ENCODE results near the gene LRRC3. TPM values are rescaled to one million over a fixed set of nuclear protein-coding genes. Genes with fewer than 3 reads are reported as not detected.

LRRC3 gene, protein sequence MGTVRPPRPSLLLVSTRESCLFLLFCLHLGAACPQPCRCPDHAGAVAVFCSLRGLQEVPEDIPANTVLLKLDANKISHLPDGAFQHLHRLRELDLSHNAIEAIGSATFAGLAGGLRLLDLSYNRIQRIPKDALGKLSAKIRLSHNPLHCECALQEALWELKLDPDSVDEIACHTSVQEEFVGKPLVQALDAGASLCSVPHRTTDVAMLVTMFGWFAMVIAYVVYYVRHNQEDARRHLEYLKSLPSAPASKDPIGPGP
- total RNA-seq (1 to 10 TPM; 1.6 to 5.3 TPM), polyA plus RNA-seq (1 to 10 TPM in 1 of 2 donors, under 1 TPM in 1; 0.63 to 1.5 TPM)
- long read RNA-seq, donor 1, full-length matches to known transcripts = 1 of 4 reads
- long read RNA-seq, donor 1, partial matches to known transcripts = 0 of 4 reads
- long read RNA-seq, donor 1, other reads (novel, unspliced or antisense) = 3 of 4 reads
- long read RNA-seq, donor 2, full-length matches to known transcripts = 1 of 4 reads
- long read RNA-seq, donor 2, partial matches to known transcripts = 0 of 4 reads
- long read RNA-seq, donor 2, other reads (novel, unspliced or antisense) = 3 of 4 reads

GRCh38 chr21:44454747-44455523 is at the start of gene LRRC3:
TSS of gene LRRC3 (plus strand) at chr21:44455510. CDS start at chr21:44456645, 1,135 bp downstream.
- peak within 1 kb of the TSS; percentile 67 to 73 for H3K4me3 ChIP-seq (ENCODE audit: low read length in 2 of 2)
- no peaks in the 10 kb centered on the region for H3K36me3 ChIP-seq (ENCODE audit: control insufficient read depth in 1 of 2, insufficient read depth in 2 of 2, low read length in 1 of 2)
- intact Hi-C loops (cut with DNase I) = loop anchor here in 1 of 2 donors (5.0 kb wide), 1 partner anchor 113 kb away; no protein-coding TSS in a partner anchor
- no peak within 1 kb of the TSS for H3K27ac ChIP-seq (ENCODE audit: low read depth in 1 of 2, low read length in 2 of 2)
- no peaks in the 10 kb centered on the region for H3K9me3 ChIP-seq (ENCODE audit: control insufficient read depth, low read length)
- peak; percentile 68 for ATAC-seq (ENCODE audit: low FRiP score)
- peak; percentile 91 to 93 for DNase-seq
- WGBS, 2 donors = 3 to 6% methylated on average over 34 to 45 of the region's 45 CpGs
- H3K4me1 ChIP-seq (ENCODE audit: control insufficient read depth in 1 of 2, insufficient read depth in 2 of 2, low read length in 2 of 2) = no peaks in the 10 kb centered on the region
- no peaks in the 10 kb centered on the region for H3K27me3 ChIP-seq (ENCODE audit: control insufficient read depth in 1 of 2, insufficient read depth in 2 of 2, low read length in 1 of 2)

GRCh38 chr21:44405948-44406872 is 49.1 kb upstream of the LRRC3 start:
- 86 to 89% methylated on average over 37 of the region's 37 CpGs for WGBS, 2 donors

DNA sequence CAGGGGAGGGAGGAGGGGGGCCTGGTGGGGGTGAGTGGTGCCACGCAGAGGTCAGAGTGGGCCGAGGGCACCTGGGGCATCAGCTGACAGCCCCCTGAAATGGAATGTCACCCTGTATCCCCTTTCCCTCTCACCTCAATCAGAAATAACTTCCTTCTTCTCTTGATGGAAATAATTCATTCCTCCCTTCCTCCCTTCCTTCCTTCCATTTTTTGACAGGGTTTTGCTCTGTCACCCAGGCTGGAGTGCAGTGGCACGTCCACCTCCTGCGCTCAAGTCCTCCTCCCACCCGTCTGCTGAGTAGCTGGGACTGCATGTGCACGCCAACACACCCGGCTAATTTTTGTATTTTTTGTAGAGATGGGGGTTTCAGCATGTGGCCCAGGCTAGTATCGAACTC is 48.4 kb upstream of the LRRC3 start:
- WGBS, 2 donors = 80 to 93% methylated on average over 7 to 8 of the region's 8 CpGs
- intact Hi-C loops (cut with DNase I) = no loop called here
- H3K4me3 ChIP-seq (ENCODE audit: low read length in 2 of 2) = no peak overlapping the region
- H3K27ac ChIP-seq (ENCODE audit: low read depth in 1 of 2, low read length in 2 of 2) = no peak overlapping the region
- H3K4me1 ChIP-seq (ENCODE audit: control insufficient read depth in 1 of 2, insufficient read depth in 2 of 2, low read length in 2 of 2) = no peaks in the 10 kb centered on the region
- no peaks in the 10 kb centered on the region for H3K27me3 ChIP-seq (ENCODE audit: control insufficient read depth in 1 of 2, insufficient read depth in 2 of 2, low read length in 1 of 2)
- H3K36me3 ChIP-seq (ENCODE audit: control insufficient read depth in 1 of 2, insufficient read depth in 2 of 2, low read length in 1 of 2) = no peaks in the 10 kb centered on the region
- H3K9me3 ChIP-seq (ENCODE audit: control insufficient read depth, low read length) = peaks cover 1% of the 10 kb centered on the region
- no peak for ATAC-seq (ENCODE audit: low FRiP score)
- no peak for DNase-seq

More at GRCh38 chr21:44405948-44406872, 49.1 kb upstream of the LRRC3 start:
- Histone ChIP-seq H3K36me3 (ENCODE audit: control insufficient read depth in 1 of 2, insufficient read depth in 2 of 2, low read length in 1 of 2) (no peaks in the 10 kb centered on the region), H3K27ac (ENCODE audit: low read depth in 1 of 2, low read length in 2 of 2) (no peak overlapping the region), H3K9me3 (ENCODE audit: control insufficient read depth, low read length) (peaks cover 1% of the 10 kb centered on the region), H3K4me1 (ENCODE audit: control insufficient read depth in 1 of 2, insufficient read depth in 2 of 2, low read length in 2 of 2) (no peaks in the 10 kb centered on the region), H3K4me3 (ENCODE audit: low read length in 2 of 2) (no peak overlapping the region), H3K27me3 (ENCODE audit: control insufficient read depth in 1 of 2, insufficient read depth in 2 of 2, low read length in 1 of 2) (no peaks in the 10 kb centered on the region)
- peak in 1 of 2 donors; percentile 63 for DNase-seq
- no peak for ATAC-seq (ENCODE audit: low FRiP score)
- intact Hi-C loops (cut with DNase I) = no loop called here

DNA sequence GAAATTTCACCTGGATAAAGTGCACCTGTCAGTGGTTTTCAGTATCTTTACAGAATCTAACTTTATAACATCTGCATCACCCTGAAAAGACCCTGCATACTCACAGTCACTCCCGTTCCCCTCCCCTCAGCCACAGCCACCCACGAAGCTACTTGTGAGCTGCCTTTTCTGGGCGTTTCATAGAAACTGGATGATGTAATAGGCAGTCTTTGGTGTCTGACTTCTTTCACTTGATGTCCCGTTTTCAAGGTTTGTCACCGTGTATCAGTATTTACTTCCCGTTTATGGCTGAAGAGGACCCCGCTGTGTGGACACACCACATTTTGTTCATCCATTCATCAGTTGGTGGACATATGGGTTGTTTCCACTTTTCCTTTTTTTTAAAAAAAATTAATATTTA is 47.8 kb upstream of the LRRC3 start:
- DNase-seq = no peak
- no peak overlapping the region for H3K4me3 ChIP-seq (ENCODE audit: low read length in 2 of 2)
- intact Hi-C loops (cut with DNase I) = no loop called here
- WGBS, 2 donors = 84% methylated on average over 7 of the region's 7 CpGs
- no peaks in the 10 kb centered on the region for H3K36me3 ChIP-seq (ENCODE audit: control insufficient read depth in 1 of 2, insufficient read depth in 2 of 2, low read length in 1 of 2)
- H3K4me1 ChIP-seq (ENCODE audit: control insufficient read depth in 1 of 2, insufficient read depth in 2 of 2, low read length in 2 of 2) = no peaks in the 10 kb centered on the region
- no peak overlapping the region for H3K27ac ChIP-seq (ENCODE audit: low read depth in 1 of 2, low read length in 2 of 2)
- ATAC-seq (ENCODE audit: low FRiP score) = no peak
- no peaks in the 10 kb centered on the region for H3K27me3 ChIP-seq (ENCODE audit: control insufficient read depth in 1 of 2, insufficient read depth in 2 of 2, low read length in 1 of 2)
- peaks cover 1% of the 10 kb centered on the region for H3K9me3 ChIP-seq (ENCODE audit: control insufficient read depth, low read length)

DNA sequence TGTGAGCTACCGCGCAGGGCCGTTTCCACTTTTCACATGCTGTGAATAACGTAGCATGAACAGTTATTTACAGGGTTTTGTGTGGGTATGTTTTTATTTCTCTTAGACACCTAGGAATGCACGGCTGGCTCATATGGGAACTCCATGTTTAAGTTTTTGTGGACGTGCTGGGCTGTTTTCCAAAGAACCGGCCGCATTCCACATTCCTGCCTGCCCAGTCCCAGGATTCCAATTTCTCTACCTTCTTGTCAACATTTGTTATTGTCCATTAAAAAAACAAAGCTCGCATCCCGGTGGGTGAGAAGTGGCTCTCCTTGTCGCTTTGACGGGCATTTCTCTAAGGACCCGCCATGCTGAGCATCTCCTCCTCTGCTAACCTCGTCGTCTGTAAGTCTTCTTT is 47.1 kb upstream of the LRRC3 start:
- DNase-seq (peak in 1 of 2 donors; percentile 21), ATAC-seq (ENCODE audit: low FRiP score) (no peak)
- no peak overlapping the region for H3K27ac ChIP-seq (ENCODE audit: low read depth in 1 of 2, low read length in 2 of 2)
- peaks cover 1% of the 10 kb centered on the region for H3K9me3 ChIP-seq (ENCODE audit: control insufficient read depth, low read length)
- H3K4me1 ChIP-seq (ENCODE audit: control insufficient read depth in 1 of 2, insufficient read depth in 2 of 2, low read length in 2 of 2) = no peaks in the 10 kb centered on the region
- intact Hi-C loops (cut with DNase I) = no loop called here
- H3K36me3 ChIP-seq (ENCODE audit: control insufficient read depth in 1 of 2, insufficient read depth in 2 of 2, low read length in 1 of 2) = no peaks in the 10 kb centered on the region
- WGBS, 2 donors = 52 to 57% methylated on average over 15 of the region's 15 CpGs
- H3K4me3 ChIP-seq (ENCODE audit: low read length in 2 of 2) = no peak overlapping the region
- no peaks in the 10 kb centered on the region for H3K27me3 ChIP-seq (ENCODE audit: control insufficient read depth in 1 of 2, insufficient read depth in 2 of 2, low read length in 1 of 2)

DNA sequence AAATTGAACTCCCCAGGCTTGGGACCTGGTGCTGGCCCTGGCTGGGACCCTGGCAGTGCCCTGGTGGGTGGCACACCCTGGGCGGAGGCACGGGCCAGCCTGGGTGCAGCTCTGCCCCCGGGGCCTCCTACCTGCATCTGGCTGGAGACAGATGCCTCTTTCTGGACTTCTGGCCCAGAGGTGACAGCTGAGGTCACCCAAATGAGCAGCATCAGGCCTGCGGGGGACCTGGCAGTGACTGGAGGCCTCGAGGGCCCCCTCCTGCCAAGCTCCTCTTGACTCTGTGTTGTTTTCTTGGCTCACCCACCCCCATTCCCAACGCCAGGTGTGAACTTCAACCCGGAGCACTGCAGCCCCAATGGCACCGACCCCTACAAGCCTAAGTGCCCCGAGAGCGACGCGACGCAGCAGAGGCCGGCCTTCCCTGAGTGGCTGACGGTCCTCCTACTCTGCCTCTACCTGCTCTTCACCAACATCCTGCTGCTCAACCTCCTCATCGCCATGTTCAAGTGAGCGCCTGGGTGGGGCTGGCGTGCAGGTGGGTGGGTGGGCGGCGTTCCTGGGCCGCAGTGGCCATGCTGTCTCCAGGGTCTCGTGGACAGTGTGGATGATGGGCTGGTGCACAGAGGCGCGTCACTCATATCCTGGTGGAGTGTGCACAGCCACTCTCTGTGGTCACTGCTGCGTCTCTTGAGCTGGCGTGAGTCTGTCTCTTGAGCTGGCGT is 41.6 kb upstream of the LRRC3 start:
- H3K4me3 ChIP-seq (ENCODE audit: low read length in 2 of 2) = no peak overlapping the region
- no peaks in the 10 kb centered on the region for H3K36me3 ChIP-seq (ENCODE audit: control insufficient read depth in 1 of 2, insufficient read depth in 2 of 2, low read length in 1 of 2)
- DNase-seq = peak; percentile 23 to 54
- intact Hi-C loops (cut with DNase I) = loop anchor here in 1 of 2 donors (10.0 kb wide), 1 partner anchor 49 kb away; no protein-coding TSS in a partner anchor
- WGBS, 2 donors = 89 to 94% methylated on average over 27 of the region's 27 CpGs
- H3K4me1 ChIP-seq (ENCODE audit: control insufficient read depth in 1 of 2, insufficient read depth in 2 of 2, low read length in 2 of 2) = no peaks in the 10 kb centered on the region
- no peak for ATAC-seq (ENCODE audit: low FRiP score)
- no peaks in the 10 kb centered on the region for H3K27me3 ChIP-seq (ENCODE audit: control insufficient read depth in 1 of 2, insufficient read depth in 2 of 2, low read length in 1 of 2)
- H3K9me3 ChIP-seq (ENCODE audit: control insufficient read depth, low read length) = peaks cover 1% of the 10 kb centered on the region
- no peak overlapping the region for H3K27ac ChIP-seq (ENCODE audit: low read depth in 1 of 2, low read length in 2 of 2)

DNA sequence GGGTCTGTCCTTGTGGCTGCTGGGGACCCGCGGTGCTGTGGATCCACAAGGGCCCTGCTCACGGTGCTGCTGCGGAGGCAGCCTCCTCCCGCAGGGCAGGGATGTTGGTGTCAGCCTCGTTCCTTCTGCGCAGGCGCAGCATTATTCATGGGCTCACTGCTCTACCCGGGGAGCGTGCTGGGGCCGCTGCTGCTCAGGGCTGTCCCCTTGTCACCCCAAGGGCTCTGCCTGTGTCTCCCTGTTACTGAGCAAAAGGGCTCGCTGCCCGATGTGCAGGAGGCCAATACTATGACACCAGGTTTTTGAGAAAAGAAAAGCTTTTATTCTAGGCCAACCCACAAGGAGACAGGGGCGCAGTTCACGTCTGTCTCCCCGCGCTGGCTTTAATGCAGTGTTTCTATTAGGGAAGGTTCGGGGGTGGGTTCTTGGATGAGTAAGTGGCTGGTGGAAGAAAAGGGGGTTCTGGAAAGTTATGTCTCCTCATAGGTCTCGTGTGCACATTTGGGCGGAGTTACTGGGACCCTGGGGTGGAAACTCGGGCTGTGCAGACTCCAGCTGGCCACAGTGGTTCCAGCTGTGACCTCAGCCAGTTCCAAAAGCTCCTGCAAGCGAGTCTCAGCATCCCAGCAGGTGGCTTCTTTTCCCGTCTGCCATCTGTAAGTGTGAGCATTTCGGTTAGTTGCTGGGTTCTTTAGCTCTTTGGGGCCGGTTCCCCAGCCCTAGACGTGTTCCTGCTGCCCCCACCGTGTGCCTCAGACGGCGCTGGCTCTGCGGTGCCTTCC is 40.8 kb upstream of the LRRC3 start:
- Histone ChIP-seq H3K27ac (ENCODE audit: low read depth in 1 of 2, low read length in 2 of 2) (no peak overlapping the region), H3K9me3 (ENCODE audit: control insufficient read depth, low read length) (no peaks in the 10 kb centered on the region), H3K4me1 (ENCODE audit: control insufficient read depth in 1 of 2, insufficient read depth in 2 of 2, low read length in 2 of 2) (no peaks in the 10 kb centered on the region), H3K4me3 (ENCODE audit: low read length in 2 of 2) (no peak overlapping the region), H3K36me3 (ENCODE audit: control insufficient read depth in 1 of 2, insufficient read depth in 2 of 2, low read length in 1 of 2) (no peaks in the 10 kb centered on the region), H3K27me3 (ENCODE audit: control insufficient read depth in 1 of 2, insufficient read depth in 2 of 2, low read length in 1 of 2) (no peaks in the 10 kb centered on the region)
- ATAC-seq (ENCODE audit: low FRiP score) (no peak), DNase-seq (peak; percentile 14 to 64)
- intact Hi-C loops (cut with DNase I) = loop anchor here in 1 of 2 donors (10.0 kb wide), 1 partner anchor 50 kb away; no protein-coding TSS in a partner anchor
- WGBS, 2 donors = 86 to 87% methylated on average over 30 of the region's 30 CpGs

Data from aorta (tissue), 5 donors.